Testis (tissue), 2 donors: ENCODE data around the gene GRM7.

Source experiments
- CTCF ChIP-seq, 3 experiments: fragments of 450-650 bp in 2 of 3; fragments of 200-600 bp in 1 of 3; sonication (generic) in 1 of 3; IDR thresholded peaks; one replicate each; pipeline ENCODE4 v1.5.1; 2016 to 2019; ENCODE audit warnings: antibody characterized with exemption in 3 of 3, mild to moderate bottlenecking in 2 of 3, moderate library complexity in 1 of 3
- POLR2A ChIP-seq: fragments of 450-650 bp; IDR thresholded peaks from one replicate; pipeline ENCODE4 v1.6.1; 2017; ENCODE audit warnings: antibody characterized with exemption, mild to moderate bottlenecking, moderate library complexity

- TF ChIP-seq CTCF (IDR thresholded peaks at IDR 0.05) = no peak
- no peak for TF ChIP-seq POLR2A
Measured at GRCh38 chr3:7288133-7288532, 427.2 kb downstream of the GRM7 start.
